HG03045 (cell line): ENCODE data around the gene STS.

Experiments
- ATAC-seq: cut with Tn5 transposase; IDR thresholded peaks from one replicate; pipeline ENCODE4 v1.9.1; 2021; ENCODE audit warnings: mild to moderate bottlenecking, moderate library complexity; ENCODE audit not compliant: unreplicated experiment

The STS gene

GRCh38 chrX:7147413-7147977 lies at the start of gene STS:
Gene STS (plus strand): TSS chrX:7147712. CDS start chrX:7253200, 105,488 bp downstream.
- peak; percentile 47 for ATAC-seq

- no peak for ATAC-seq
Observed at GRCh38 chrX:7100022-7100421, 47.5 kb upstream of the STS start.

- no peak for ATAC-seq
Observed at GRCh38 chrX:7102119-7102518, 45.4 kb upstream of the STS start.

GRCh38 chrX:7106649-7107048 lies 40.9 kb upstream of the STS start:
- ATAC-seq: no peak

GRCh38 chrX:7108030-7108429 lies 39.5 kb upstream of the STS start:
- ATAC-seq: no peak

GRCh38 chrX:7109049-7109531 lies 38.4 kb upstream of the STS start:
- no peak for ATAC-seq

- peak; percentile 74 for ATAC-seq
Observed at GRCh38 chrX:7109838-7110793, 37.4 kb upstream of the STS start.

- peak; percentile 35 for ATAC-seq
Observed at GRCh38 chrX:7110821-7111276, 36.7 kb upstream of the STS start.

- ATAC-seq: no peak
Observed at GRCh38 chrX:7111518-7111917, 36.0 kb upstream of the STS start.

- no peak for ATAC-seq
Observed at GRCh38 chrX:7112071-7112470, 35.4 kb upstream of the STS start.

- ATAC-seq: peak; percentile 74
Observed at GRCh38 chrX:7115557-7115956, 32.0 kb upstream of the STS start.

GRCh38 chrX:7116081-7116480 lies 31.4 kb upstream of the STS start:
- ATAC-seq: no peak

GRCh38 chrX:7117587-7117986 lies 29.9 kb upstream of the STS start:
- no peak for ATAC-seq

- no peak for ATAC-seq
Observed at GRCh38 chrX:7119950-7120877, 27.3 kb upstream of the STS start.

GRCh38 chrX:7120878-7121219 lies 26.7 kb upstream of the STS start:
- ATAC-seq: no peak

- no peak for ATAC-seq
Observed at GRCh38 chrX:7127056-7127455, 20.5 kb upstream of the STS start.

- no peak for ATAC-seq
Observed at GRCh38 chrX:7131621-7132020, 15.9 kb upstream of the STS start.

GRCh38 chrX:7132335-7133049 lies 15.0 kb upstream of the STS start:
- ATAC-seq: no peak

- no peak for ATAC-seq
Observed at GRCh38 chrX:7133050-7133440, 14.5 kb upstream of the STS start.

- ATAC-seq: no peak
Observed at GRCh38 chrX:7134981-7135380, 12.5 kb upstream of the STS start.
